Measurements from ENCODE around the gene NUP93. TPM values are rescaled to one million over a fixed set of nuclear protein-coding genes. Genes with fewer than 3 reads are reported as not detected.

Gene NUP93
- total RNA-seq, 1 donor from 2014 or later: 60.2 TPM

GRCh38 chr16:56777001-56777400 is 47.1 kb downstream of the NUP93 start:
- no peak for DNase-seq (ENCODE audit: low read depth)
- no peak overlapping the region for H3K4me3 ChIP-seq (ENCODE audit: low read depth, low read length)

GRCh38 chr16:56777482-56777881 is 47.6 kb downstream of the NUP93 start:
- Histone ChIP-seq H3K27me3 (ENCODE audit: control insufficient read depth, insufficient read depth, low read length) (no peaks in the 10 kb centered on the region), H3K36me3 (ENCODE audit: control insufficient read depth, insufficient read depth, low read length) (no peaks in the 10 kb centered on the region), H3K4me3 (ENCODE audit: low read depth, low read length) (no peak overlapping the region)
- no peak for TF ChIP-seq CTCF (IDR thresholded peaks at IDR 0.05; ENCODE audit: insufficient read depth, low read length, poor library complexity, severe bottlenecking)
- no peak for DNase-seq (ENCODE audit: low read depth)

More at GRCh38 chr16:56777001-56777400, 47.1 kb downstream of the NUP93 start:
- no peaks in the 10 kb centered on the region for H3K36me3 ChIP-seq (ENCODE audit: control insufficient read depth, insufficient read depth, low read length)
- TF ChIP-seq CTCF (IDR thresholded peaks at IDR 0.05; ENCODE audit: insufficient read depth, low read length, poor library complexity, severe bottlenecking): no peak
- H3K27me3 ChIP-seq (ENCODE audit: control insufficient read depth, insufficient read depth, low read length): no peaks in the 10 kb centered on the region

GRCh38 chr16:56779906-56780305 is 50.0 kb downstream of the NUP93 start:
- H3K36me3 ChIP-seq (ENCODE audit: control insufficient read depth, insufficient read depth, low read length): no peaks in the 10 kb centered on the region
- no peaks in the 10 kb centered on the region for H3K27me3 ChIP-seq (ENCODE audit: control insufficient read depth, insufficient read depth, low read length)
- TF ChIP-seq CTCF (IDR thresholded peaks at IDR 0.05; ENCODE audit: insufficient read depth, low read length, poor library complexity, severe bottlenecking): no peak
- DNase-seq (ENCODE audit: low read depth): no peak
- no peak overlapping the region for H3K4me3 ChIP-seq (ENCODE audit: low read depth, low read length)

GRCh38 chr16:56780646-56781045 is 50.7 kb downstream of the NUP93 start:
- Histone ChIP-seq H3K27me3 (ENCODE audit: control insufficient read depth, insufficient read depth, low read length) (no peaks in the 10 kb centered on the region), H3K4me3 (ENCODE audit: low read depth, low read length) (no peak overlapping the region), H3K36me3 (ENCODE audit: control insufficient read depth, insufficient read depth, low read length) (no peaks in the 10 kb centered on the region)
- TF ChIP-seq CTCF (IDR thresholded peaks at IDR 0.05; ENCODE audit: insufficient read depth, low read length, poor library complexity, severe bottlenecking): no peak
- DNase-seq (ENCODE audit: low read depth): no peak

- DNase-seq (ENCODE audit: low read depth): no peak
- TF ChIP-seq CTCF (IDR thresholded peaks at IDR 0.05; ENCODE audit: insufficient read depth, low read length, poor library complexity, severe bottlenecking): no peak
- Histone ChIP-seq H3K36me3 (ENCODE audit: control insufficient read depth, insufficient read depth, low read length) (no peaks in the 10 kb centered on the region), H3K4me3 (ENCODE audit: low read depth, low read length) (no peak overlapping the region), H3K27me3 (ENCODE audit: control insufficient read depth, insufficient read depth, low read length) (no peaks in the 10 kb centered on the region)
These were observed 51.6 kb downstream of the NUP93 start for GRCh38 chr16:56781528-56781961.

- Histone ChIP-seq H3K36me3 (ENCODE audit: control insufficient read depth, insufficient read depth, low read length) (no peaks in the 10 kb centered on the region), H3K27me3 (ENCODE audit: control insufficient read depth, insufficient read depth, low read length) (no peaks in the 10 kb centered on the region), H3K4me3 (ENCODE audit: low read depth, low read length) (no peak overlapping the region)
- no peak for DNase-seq (ENCODE audit: low read depth)
- no peak for TF ChIP-seq CTCF (IDR thresholded peaks at IDR 0.05; ENCODE audit: insufficient read depth, low read length, poor library complexity, severe bottlenecking)
These were observed 53.4 kb downstream of the NUP93 start for GRCh38 chr16:56783344-56783743.

Data from kidney epithelial cell (primary cell).